GM12801 (cell line): ENCODE data around the gene BAIAP3.

Source experiments
- CTCF ChIP-seq: IDR thresholded peaks from one replicate; pipeline ENCODE4 v1.5.1; 2011; ENCODE audit warnings: control low read depth; ENCODE audit not compliant: insufficient read length; ENCODE audit errors: extremely low read depth

Gene BAIAP3

GRCh38 chr16:1377406-1378010 is 44.1 kb downstream of the BAIAP3 start:
- TF ChIP-seq CTCF = no peak

DNA sequence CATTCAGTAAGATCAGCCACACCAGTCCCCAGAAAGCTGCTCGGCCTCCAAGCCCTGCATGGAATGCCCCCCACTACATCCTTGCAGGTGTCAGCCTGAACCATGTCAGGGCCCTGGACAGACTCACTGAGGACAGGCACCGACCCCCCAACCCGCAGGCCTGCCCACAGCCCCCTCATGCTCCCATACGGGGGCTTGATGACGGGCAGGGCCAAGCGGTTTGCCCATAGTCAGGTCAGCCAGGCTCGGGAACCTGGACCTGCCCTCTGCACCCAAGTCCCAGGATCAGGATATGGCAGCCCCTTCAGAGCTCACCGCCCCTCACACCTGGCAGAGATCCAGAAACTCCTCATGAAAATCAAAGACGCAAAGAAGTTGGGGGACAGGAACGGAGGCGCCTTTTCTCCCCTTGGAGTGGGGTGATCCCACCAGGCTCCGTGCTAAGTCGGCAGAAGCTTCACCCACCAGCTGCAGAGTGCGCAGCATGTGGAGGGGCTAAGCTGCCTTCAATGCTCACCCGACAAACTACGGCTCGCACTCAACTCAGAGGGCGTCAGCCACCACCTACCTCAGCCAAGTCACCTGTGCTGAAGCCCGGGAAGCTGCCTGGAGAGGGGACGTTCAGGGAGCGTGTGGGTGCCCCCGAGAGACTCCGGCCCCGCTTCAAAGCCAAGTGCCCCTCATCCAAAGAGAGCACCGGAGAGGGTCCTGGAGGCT is 44.8 kb downstream of the BAIAP3 start:
- TF ChIP-seq CTCF = no peak

DNA sequence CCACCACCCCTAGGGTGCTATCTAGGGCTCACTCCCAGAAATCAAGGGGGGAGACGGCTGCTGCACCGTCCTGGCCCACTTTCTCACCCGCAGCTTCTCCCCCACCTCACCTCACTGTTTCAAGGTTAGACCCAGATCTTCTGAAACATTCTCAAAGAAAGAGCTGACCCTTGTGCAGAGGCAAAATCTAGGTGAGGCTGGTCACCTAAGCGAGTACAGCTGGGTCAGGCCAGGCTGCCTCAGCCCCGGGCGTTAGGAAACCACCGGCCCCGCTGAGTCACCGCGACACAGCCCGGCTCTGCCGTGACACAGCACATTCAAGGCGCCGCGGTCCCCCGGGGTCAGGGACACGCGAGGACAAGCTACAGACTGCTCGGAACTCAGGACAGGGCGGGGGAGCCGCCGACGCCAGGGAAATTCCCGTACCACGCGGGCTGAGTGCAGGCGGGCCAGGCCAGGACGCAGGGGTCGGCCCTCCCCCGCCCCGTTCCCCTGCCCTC is 45.4 kb downstream of the BAIAP3 start:
- no peak for TF ChIP-seq CTCF

DNA sequence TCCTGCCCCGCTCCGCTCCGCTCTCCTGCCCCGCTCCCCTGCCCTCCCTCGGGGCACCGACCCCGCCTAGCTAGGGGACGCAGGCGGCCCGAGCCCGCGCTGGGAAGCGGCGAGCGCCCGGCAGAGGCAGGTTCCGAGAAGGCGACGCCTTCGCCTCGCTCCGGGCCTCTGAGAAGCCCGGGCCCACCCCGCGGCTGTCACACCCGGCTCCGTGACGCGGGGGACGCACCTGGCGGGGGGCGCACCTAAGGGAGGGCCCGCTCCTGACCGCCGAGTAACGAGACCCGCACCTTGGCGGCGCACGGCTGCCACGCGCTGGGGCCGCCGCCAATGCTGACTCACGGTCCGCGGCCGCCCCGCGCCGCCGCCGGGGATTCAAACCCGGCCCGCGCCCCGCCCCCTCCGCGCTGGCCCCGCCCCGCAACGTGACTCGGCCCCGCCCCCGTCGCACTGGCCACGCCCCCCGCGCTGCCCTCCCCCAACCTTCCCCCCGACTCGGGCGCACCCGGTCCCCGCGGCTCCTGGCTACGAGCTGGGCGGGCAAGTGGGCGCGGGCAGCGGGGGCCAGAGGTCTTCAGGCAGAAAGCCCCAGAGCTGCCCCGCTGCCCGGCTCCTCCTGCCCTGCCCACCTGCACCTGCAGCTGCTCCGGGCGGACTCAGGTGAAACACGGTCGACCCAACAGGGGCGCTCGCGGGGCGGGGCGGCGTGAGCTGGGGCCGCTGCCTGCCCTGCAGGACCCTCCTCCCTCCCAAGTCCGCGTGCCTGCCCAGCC is 46.0 kb downstream of the BAIAP3 start:
- TF ChIP-seq CTCF = no peak

- TF ChIP-seq CTCF = no peak
These were observed 46.8 kb downstream of the BAIAP3 start for GRCh38 chr16:1380195-1380594.

DNA sequence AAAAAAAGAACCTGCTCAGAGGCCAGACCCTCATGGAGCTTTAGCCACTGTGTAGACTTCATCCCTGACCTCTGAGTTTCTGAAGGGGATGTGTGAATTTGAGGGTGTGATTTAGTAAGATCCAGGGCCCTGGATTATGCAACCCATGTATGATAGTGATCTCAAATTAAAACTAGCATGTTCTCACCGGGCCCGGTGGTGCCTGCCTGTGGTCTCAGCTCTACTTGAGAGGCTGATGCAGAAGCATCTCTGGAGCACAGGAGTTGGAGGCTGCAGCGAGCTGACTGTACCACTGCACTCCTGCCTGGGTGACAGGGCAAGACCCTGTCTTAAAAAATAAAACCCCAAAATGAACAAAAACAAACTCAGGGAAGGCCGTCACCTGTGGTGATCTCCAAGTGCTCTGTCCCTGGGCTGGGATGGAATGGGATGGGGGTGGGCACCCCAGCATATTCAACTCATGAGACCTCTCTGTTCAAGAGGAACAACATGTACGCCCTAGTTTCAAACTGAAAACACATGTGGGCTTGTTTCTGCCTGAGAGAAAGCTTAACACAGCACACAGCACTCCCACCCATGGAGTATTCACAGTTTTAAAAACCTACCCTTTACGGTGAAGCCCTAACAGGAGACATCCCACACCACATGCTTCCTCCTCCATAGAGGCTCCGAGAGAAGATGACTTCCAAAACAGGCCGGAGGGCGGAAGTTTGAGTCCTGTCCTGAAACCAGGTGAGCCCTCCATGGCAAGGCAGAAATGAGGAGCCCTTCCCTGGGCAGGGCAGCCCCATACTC is 48.4 kb downstream of the BAIAP3 start:
- TF ChIP-seq CTCF = no peak

- no peak for TF ChIP-seq CTCF
These were observed 50.1 kb downstream of the BAIAP3 start for GRCh38 chr16:1383556-1383955.
